Measurements from ENCODE around the gene NFIB. TPM values are rescaled to one million over a fixed set of nuclear protein-coding genes. Genes with fewer than 3 reads are reported as not detected.

Gene NFIB
- total RNA-seq, 1 donor from 2014 or later: 0.30 TPM

DNA sequence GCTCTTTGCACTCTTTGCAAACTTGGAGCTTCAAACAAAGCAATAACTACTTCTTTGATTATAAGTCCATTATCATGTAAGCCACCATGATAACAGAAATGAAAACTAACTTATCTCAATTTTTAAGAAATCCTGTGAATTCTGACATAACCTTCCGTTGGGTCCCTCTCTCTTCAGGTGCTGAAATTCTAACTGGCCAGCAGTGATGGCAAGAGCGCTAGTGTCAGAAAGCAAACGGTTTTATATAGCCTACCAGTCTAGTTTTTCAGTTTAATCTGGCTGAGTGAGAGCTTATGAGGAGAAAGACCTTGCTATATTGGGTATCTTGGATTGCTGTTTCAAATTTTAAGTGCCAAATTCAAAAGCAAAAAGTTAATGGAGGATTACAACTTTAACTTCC lies 13.4 kb downstream of the NFIB start:
- Mint-ChIP-seq H3K27me3 (ENCODE audit: insufficient read depth, low read depth) (peaks cover 4% of the 10 kb centered on the region), H3K9me3 (no peaks in the 10 kb centered on the region), H3K4me3 (no peak overlapping the region), H3K4me1 (peaks cover 25% of the 10 kb centered on the region), H3K36me3 (peaks cover 2% of the 10 kb centered on the region), H3K27ac (no peak overlapping the region)
- DNase-seq (ENCODE audit: low spot score): no peak
- Histone ChIP-seq H2AFZ (replicated peaks) (no peak overlapping the region), H3K9me3 (ENCODE audit: low read depth) (no peaks in the 10 kb centered on the region), H3K4me2 (no peak overlapping the region), H3K9ac (no peak overlapping the region), H3K27me3 (no peaks in the 10 kb centered on the region), H3K4me3 (no peak overlapping the region), H3K4me1 (peaks cover 7% of the 10 kb centered on the region), H3K36me3 (no peaks in the 10 kb centered on the region), H3K27ac (no peak overlapping the region), H3K79me2 (ENCODE audit: low read depth) (no peaks in the 10 kb centered on the region), H3F3A (ENCODE audit: low read depth) (no peaks in the 10 kb centered on the region), H4K20me1 (ENCODE audit: low read depth) (no peaks in the 10 kb centered on the region)
- TF ChIP-seq CTCF (IDR thresholded peaks at IDR 0.05) (no peak), EZH2 (IDR thresholded peaks at IDR 0.05) (no peak), EZH2phosphoT487 (IDR thresholded peaks at IDR 0.05) (no peak)

GRCh38 chr9:14300040-14300439 lies 13.9 kb downstream of the NFIB start:
- no peak overlapping the region for H2AFZ ChIP-seq (replicated peaks)
- no peak overlapping the region for H3K27ac ChIP-seq
- Mint-ChIP-seq H3K27ac (no peak overlapping the region), H3K4me1 (peaks cover 25% of the 10 kb centered on the region), H3K27me3 (ENCODE audit: insufficient read depth, low read depth) (peaks cover 4% of the 10 kb centered on the region), H3K36me3 (peaks cover 2% of the 10 kb centered on the region), H3K4me3 (no peak overlapping the region), H3K9me3 (no peaks in the 10 kb centered on the region)
- no peaks in the 10 kb centered on the region for H3K27me3 ChIP-seq
- no peak for TF ChIP-seq EZH2phosphoT487 (IDR thresholded peaks at IDR 0.05)
- TF ChIP-seq EZH2 (IDR thresholded peaks at IDR 0.05): no peak
- TF ChIP-seq CTCF (IDR thresholded peaks at IDR 0.05): no peak
- H4K20me1 ChIP-seq (ENCODE audit: low read depth): no peaks in the 10 kb centered on the region
- no peak overlapping the region for H3K4me3 ChIP-seq
- no peaks in the 10 kb centered on the region for H3K9me3 ChIP-seq (ENCODE audit: low read depth)
- no peak for DNase-seq (ENCODE audit: low spot score)
- H3K36me3 ChIP-seq: no peaks in the 10 kb centered on the region
- H3F3A ChIP-seq (ENCODE audit: low read depth): no peaks in the 10 kb centered on the region
- H3K9ac ChIP-seq: no peak overlapping the region
- no peak overlapping the region for H3K4me2 ChIP-seq
- no peaks in the 10 kb centered on the region for H3K79me2 ChIP-seq (ENCODE audit: low read depth)
- peaks cover 7% of the 10 kb centered on the region for H3K4me1 ChIP-seq

DNA sequence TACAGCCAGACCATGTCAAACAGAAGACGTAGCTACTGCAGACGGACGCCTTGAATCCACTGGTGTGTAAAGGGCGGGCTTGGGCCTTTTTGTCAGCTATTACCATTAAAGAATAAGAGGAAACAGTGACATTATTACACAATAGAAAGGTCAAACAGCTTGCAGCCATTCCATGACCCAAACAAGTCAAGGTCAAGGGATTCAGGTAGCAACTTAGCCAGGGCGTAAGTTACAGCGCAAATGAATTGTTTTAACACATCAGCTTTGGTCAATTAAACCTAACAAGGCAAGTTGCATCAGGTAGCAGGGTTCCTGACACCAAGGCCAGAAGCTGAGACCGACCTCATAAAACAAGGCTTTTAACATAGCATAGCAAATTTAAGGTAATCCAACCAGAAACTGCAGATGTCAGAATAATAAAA lies 15.3 kb downstream of the NFIB start:
- Histone ChIP-seq H3K9me3 (ENCODE audit: low read depth) (no peaks in the 10 kb centered on the region), H3K27me3 (no peaks in the 10 kb centered on the region), H3K9ac (no peak overlapping the region), H2AFZ (replicated peaks) (no peak overlapping the region), H3K79me2 (ENCODE audit: low read depth) (no peaks in the 10 kb centered on the region), H3K36me3 (no peaks in the 10 kb centered on the region), H3F3A (ENCODE audit: low read depth) (no peaks in the 10 kb centered on the region), H4K20me1 (ENCODE audit: low read depth) (no peaks in the 10 kb centered on the region), H3K4me2 (no peak overlapping the region), H3K4me1 (peaks cover 7% of the 10 kb centered on the region), H3K4me3 (no peak overlapping the region), H3K27ac (no peak overlapping the region)
- peaks cover 6% of the 10 kb centered on the region for H3K27me3 Mint-ChIP-seq (ENCODE audit: insufficient read depth, low read depth)
- no peaks in the 10 kb centered on the region for H3K9me3 Mint-ChIP-seq
- H3K36me3 Mint-ChIP-seq: peaks cover 7% of the 10 kb centered on the region
- no peak overlapping the region for H3K27ac Mint-ChIP-seq
- H3K4me1 Mint-ChIP-seq: peaks cover 25% of the 10 kb centered on the region
- no peak for DNase-seq (ENCODE audit: low spot score)
- TF ChIP-seq CTCF (IDR thresholded peaks at IDR 0.05) (no peak), EZH2phosphoT487 (IDR thresholded peaks at IDR 0.05) (no peak)
- no peak overlapping the region for H3K4me3 Mint-ChIP-seq
